B cell (primary cell): Measurements from ENCODE around the gene ITSN2. TPM values are rescaled to one million over a fixed set of nuclear protein-coding genes. Genes with fewer than 3 reads are reported as not detected.

Experiments
- ATAC-seq: fragments of 200-7000 bp; cut with Tn5 transposase; one replicate; pipeline ENCODE4 v1.10.0; 2021; ENCODE audit warnings: low read depth, mild to moderate bottlenecking, moderate number of reproducible peaks, moderate library complexity
- CTCF ChIA-PET: fragments of 350-600 bp; sonication (Branson Sonifier 250); formaldehyde crosslinking; loops from one replicate; lab custom pipeline; 2021; ENCODE audit warnings: antibody characterized with exemption, inconsistent platforms; lab: Charles Lee
- POLR2A ChIA-PET: fragments of 350-600 bp; sonication (Branson Sonifier 250); formaldehyde crosslinking; loops from one replicate; lab custom pipeline; 2021; ENCODE audit warnings: antibody characterized with exemption; lab: Charles Lee
- DNase-seq: peaks from one replicate; pipeline ENCODE4 v3.0.0; 2013
- H2AFZ ChIP-seq: 2 replicates; pipeline ENCODE4 v1.6.1; 2012; ENCODE audit warnings: mild to moderate bottlenecking, low read depth, low read length; ENCODE audit not compliant: insufficient read depth, poor library complexity, severe bottlenecking
- H3K27ac ChIP-seq, 2 donors: 1 replicate in 1 of 2; 2 replicates in 1 of 2; pipeline ENCODE4 v1.5.1; 2012 to 2013; ENCODE audit warnings: low read length in 2 of 2, mild to moderate bottlenecking in 2 of 2, moderate library complexity in 1 of 2
- H3K27me3 ChIP-seq, 4 experiments: fragments of 200-600 bp in 1 of 4; sonication (generic) in 1 of 4; replicated peaks in 1 of 4; 1 replicate in 2 of 4; 2 replicates in 2 of 4; pipeline versions ENCODE4 v1.6.1 to v1.7.0; 2013 to 2016; ENCODE audit warnings: low read length in 3 of 4, mild to moderate bottlenecking in 2 of 4, mixed read lengths in 1 of 4, moderate library complexity in 1 of 4; ENCODE audit not compliant: insufficient read depth in 4 of 4, control insufficient read depth in 3 of 4; ENCODE audit errors: control extremely low read depth in 1 of 4
- H3K36me3 ChIP-seq, 2 experiments: replicated peaks in 1 of 2; 1 replicate in 1 of 2; 2 replicates in 1 of 2; pipeline versions ENCODE4 v1.6.1 to v1.7.1; 2013; ENCODE audit warnings: low read length in 1 of 2; ENCODE audit not compliant: insufficient read depth in 2 of 2, control insufficient read depth in 1 of 2; ENCODE audit errors: control extremely low read depth in 1 of 2, extremely low read depth in 1 of 2
- H3K4me1 ChIP-seq, 2 donors: fragments of 200-600 bp in 1 of 2; sonication (generic) in 1 of 2; 1 replicate in 1 of 2; 2 replicates in 1 of 2; pipeline versions ENCODE4 v1.5.1 to v1.6.1; 2013 to 2017; ENCODE audit warnings: low read length in 2 of 2; ENCODE audit not compliant: control insufficient read depth in 2 of 2, insufficient read depth in 2 of 2
- H3K4me2 ChIP-seq: replicated peaks from 2 replicates; pipeline ENCODE3; 2012; ENCODE audit warnings: mild to moderate bottlenecking, low read depth, low read length; ENCODE audit not compliant: poor library complexity, severe bottlenecking
- H3K4me3 ChIP-seq, 5 experiments: fragments of 200-600 bp in 1 of 5; sonication (generic) in 1 of 5; 1 replicate in 3 of 5; 2 replicates in 2 of 5; pipeline versions ENCODE4 v1.5.1 to v1.7.0; 2011 to 2016; ENCODE audit warnings: low read length in 4 of 5, mild to moderate bottlenecking in 4 of 5, low read depth in 2 of 5, control low read depth in 1 of 5, moderate library complexity in 1 of 5; ENCODE audit not compliant: insufficient read depth in 1 of 5; ENCODE audit errors: control extremely low read depth in 1 of 5, extremely low read depth in 1 of 5
- H3K79me2 ChIP-seq: fragments of 200-600 bp; sonication (generic); one replicate; pipeline ENCODE4 v1.6.0; 2016; ENCODE audit warnings: low read length; ENCODE audit not compliant: control insufficient read depth, insufficient read depth
- H3K9ac ChIP-seq: fragments of 200-600 bp; sonication (generic); 2 replicates; pipeline ENCODE4 v1.6.1; 2017; ENCODE audit warnings: mild to moderate bottlenecking, low read length, moderate library complexity
- H3K9me3 ChIP-seq, 3 donors: one replicate each; pipeline versions ENCODE4 v1.6.1 to v1.7.1; 2013; ENCODE audit warnings: low read length in 2 of 3; ENCODE audit not compliant: control insufficient read depth in 2 of 3, insufficient read depth in 1 of 3; ENCODE audit errors: control extremely low read depth in 1 of 3
- H4K20me1 ChIP-seq: 2 replicates; pipeline ENCODE4 v1.6.0; 2012; ENCODE audit warnings: mild to moderate bottlenecking, low read length; ENCODE audit not compliant: insufficient read depth, control insufficient read depth, poor library complexity, severe bottlenecking
- H3K27ac Mint-ChIP-seq: one replicate; pipeline ENCODE4 v1.8.0; 2021; ENCODE audit warnings: mixed read lengths
- H3K27me3 Mint-ChIP-seq: one replicate; pipeline ENCODE4 v1.8.0; 2021; ENCODE audit warnings: mixed read lengths
- H3K4me1 Mint-ChIP-seq: one replicate; pipeline ENCODE4 v1.8.0; 2021; ENCODE audit warnings: mixed read lengths
- H3K4me3 Mint-ChIP-seq: one replicate; pipeline ENCODE4 v1.8.0; 2021; ENCODE audit warnings: mixed read lengths
- H3K9me3 Mint-ChIP-seq: one replicate; pipeline ENCODE4 v1.8.0; 2022; ENCODE audit warnings: mixed read lengths; ENCODE audit not compliant: insufficient read depth
- EZH2 ChIP-seq: IDR thresholded peaks from 2 replicates; pipeline ENCODE4 v1.6.1; 2012; ENCODE audit warnings: borderline replicate concordance, low read depth, mild to moderate bottlenecking, moderate library complexity, low read length; ENCODE audit not compliant: insufficient read depth, poor library complexity, severe bottlenecking
- WGBS: methylation state at CpG from one replicate; pipeline ENCODE4 v1.1.5; 2013; ENCODE audit warnings: missing lambda C conversion rate; ENCODE audit not compliant: insufficient coverage; 5-methylcytosine and 5-hydroxymethylcytosine counted together
- intact Hi-C: fragments of 100-400 bp; cut with micrococcal nuclease; formaldehyde crosslinking; loops from one replicate; pipeline ENCODE4 v1.10.0; 2022
- polyA plus RNA-seq: library from polyadenylated mRNA; depleted of rRNA; stranded (reverse); fragments of >200 nt; gene quantifications from 2 replicates; pipeline ENCODE4 v1.2.3, GENCODE V29; 2012
- total RNA-seq, 2 donors: library from RNA; stranded (reverse); fragments of 120-200 nt in 1 of 2; gene quantifications; 1 replicate in 1 of 2; 2 replicates in 1 of 2; pipeline versions ENCODE4 v1.2.3 to v1.2.4, GENCODE V29; 2013 to 2022
- TF ChIP-seq, protein P1 (sequence below): fragments of 200-600 bp; IDR thresholded peaks from one replicate; pipeline ENCODE4 v1.8.0; 2022; ENCODE audit warnings: antibody characterized with exemption, mild to moderate bottlenecking

ITSN2 gene
- total and polyA plus RNA-seq, 2 donors (not counting 1 experiment from before 2014, with no cell fraction given), result 107 to 200 TPM

DNA sequence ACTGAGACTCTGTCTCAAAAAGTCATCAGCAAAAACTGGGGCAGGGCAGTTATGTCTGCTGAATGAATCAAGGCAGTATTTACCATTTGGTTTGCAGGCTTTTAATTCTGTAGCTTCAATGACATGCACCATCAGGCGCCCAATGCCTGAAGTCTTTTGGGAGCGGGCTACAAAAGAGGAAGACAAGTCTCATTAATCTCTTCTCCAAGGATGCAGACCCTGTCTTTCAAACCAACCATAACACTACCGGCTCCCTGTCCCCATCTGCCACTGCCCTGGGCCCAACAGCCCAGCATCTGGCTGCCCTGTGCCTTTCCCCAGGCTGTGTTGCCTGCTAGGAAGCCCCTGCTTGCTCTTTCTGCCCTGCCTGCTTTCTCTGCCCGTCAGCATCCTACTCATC is 155.2 kb downstream of the ITSN2 start:
- H3K36me3 ChIP-seq, result peaks cover 0 to 82% of the 10 kb centered on the region in 2 experiments
- ChIA-PET CTCF (no interaction called here), POLR2A (no interaction called here)
- 98% methylated on average over 4 of the region's 4 CpGs for WGBS
- H3K27me3 ChIP-seq, result no peaks in the 10 kb centered on the region
- H3K9me3 Mint-ChIP-seq, result no peaks in the 10 kb centered on the region
- no peaks in the 10 kb centered on the region for H3K4me1 Mint-ChIP-seq
- H3K9ac ChIP-seq, result no peak overlapping the region
- no peaks in the 10 kb centered on the region for H3K9me3 ChIP-seq
- no peak for DNase-seq
- TF ChIP-seq, protein P1, sequence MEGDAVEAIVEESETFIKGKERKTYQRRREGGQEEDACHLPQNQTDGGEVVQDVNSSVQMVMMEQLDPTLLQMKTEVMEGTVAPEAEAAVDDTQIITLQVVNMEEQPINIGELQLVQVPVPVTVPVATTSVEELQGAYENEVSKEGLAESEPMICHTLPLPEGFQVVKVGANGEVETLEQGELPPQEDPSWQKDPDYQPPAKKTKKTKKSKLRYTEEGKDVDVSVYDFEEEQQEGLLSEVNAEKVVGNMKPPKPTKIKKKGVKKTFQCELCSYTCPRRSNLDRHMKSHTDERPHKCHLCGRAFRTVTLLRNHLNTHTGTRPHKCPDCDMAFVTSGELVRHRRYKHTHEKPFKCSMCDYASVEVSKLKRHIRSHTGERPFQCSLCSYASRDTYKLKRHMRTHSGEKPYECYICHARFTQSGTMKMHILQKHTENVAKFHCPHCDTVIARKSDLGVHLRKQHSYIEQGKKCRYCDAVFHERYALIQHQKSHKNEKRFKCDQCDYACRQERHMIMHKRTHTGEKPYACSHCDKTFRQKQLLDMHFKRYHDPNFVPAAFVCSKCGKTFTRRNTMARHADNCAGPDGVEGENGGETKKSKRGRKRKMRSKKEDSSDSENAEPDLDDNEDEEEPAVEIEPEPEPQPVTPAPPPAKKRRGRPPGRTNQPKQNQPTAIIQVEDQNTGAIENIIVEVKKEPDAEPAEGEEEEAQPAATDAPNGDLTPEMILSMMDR, result no peak
- TF ChIP-seq EZH2, result no peak
- no peak overlapping the region for H3K4me2 ChIP-seq
- no peaks in the 10 kb centered on the region for H3K4me1 ChIP-seq
- no peak overlapping the region for H3K4me3 Mint-ChIP-seq
- no peak overlapping the region for H3K4me3 ChIP-seq
- peak overlapping the region; percentile 37 for H3K27ac Mint-ChIP-seq
- no peaks in the 10 kb centered on the region for H3K27me3 Mint-ChIP-seq
- no peak overlapping the region for H2AFZ ChIP-seq
- H3K27ac ChIP-seq, result no peak overlapping the region
- intact Hi-C loops, result no loop called here
- no peaks in the 10 kb centered on the region for H4K20me1 ChIP-seq
- no peaks in the 10 kb centered on the region for H3K79me2 ChIP-seq
- ATAC-seq, result no peak

DNA sequence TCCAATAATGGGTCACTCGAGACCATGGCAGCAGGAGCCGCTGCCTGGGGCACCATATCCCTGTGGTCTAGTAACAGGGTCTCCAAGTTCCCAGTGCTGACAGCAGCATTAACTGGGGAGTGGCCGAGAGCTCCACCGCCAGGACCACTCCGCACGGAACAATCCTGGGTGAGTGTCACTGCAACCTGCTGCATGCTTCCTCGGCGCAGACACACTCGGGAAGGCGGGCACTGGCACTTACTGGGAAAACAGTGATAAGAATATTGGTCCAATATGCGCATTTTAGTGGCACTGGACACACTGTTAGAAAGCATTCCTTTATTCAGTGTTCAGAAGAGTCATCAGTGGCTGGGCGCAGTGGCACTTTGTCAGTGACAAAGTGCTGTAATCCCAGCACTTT is 155.8 kb downstream of the ITSN2 start:
- Histone ChIP-seq H3K36me3 (peaks cover 2 to 76% of the 10 kb centered on the region in 2 experiments), H3K79me2 (no peaks in the 10 kb centered on the region), H3K27ac (no peak overlapping the region), H3K4me2 (no peak overlapping the region), H3K4me1 (no peaks in the 10 kb centered on the region), H3K4me3 (no peak overlapping the region), H3K27me3 (no peaks in the 10 kb centered on the region), H3K9me3 (no peaks in the 10 kb centered on the region), H3K9ac (no peak overlapping the region), H2AFZ (no peak overlapping the region), H4K20me1 (no peaks in the 10 kb centered on the region)
- ATAC-seq, result no peak
- ChIA-PET POLR2A (no interaction called here), CTCF (no interaction called here)
- H3K9me3 Mint-ChIP-seq, result no peaks in the 10 kb centered on the region
- no peak overlapping the region for H3K4me3 Mint-ChIP-seq
- no peak for TF ChIP-seq EZH2
- TF ChIP-seq, protein P1, result no peak
- WGBS, result 98% methylated on average over 12 of the region's 12 CpGs
- no peaks in the 10 kb centered on the region for H3K4me1 Mint-ChIP-seq
- H3K27me3 Mint-ChIP-seq, result no peaks in the 10 kb centered on the region
- no peak overlapping the region for H3K27ac Mint-ChIP-seq
- intact Hi-C loops, result no loop called here
- DNase-seq, result no peak
